Measurements from ENCODE around the gene PNPO. TPM values are rescaled to one million over a fixed set of nuclear protein-coding genes. Genes with fewer than 3 reads are reported as not detected.

PNPO gene
- total and polyA plus RNA-seq, 2 of the 13 experiments (the other 11 are each of a cell fraction or from before 2014, with no cell fraction given): 47.9 to 63.3 TPM

DNA sequence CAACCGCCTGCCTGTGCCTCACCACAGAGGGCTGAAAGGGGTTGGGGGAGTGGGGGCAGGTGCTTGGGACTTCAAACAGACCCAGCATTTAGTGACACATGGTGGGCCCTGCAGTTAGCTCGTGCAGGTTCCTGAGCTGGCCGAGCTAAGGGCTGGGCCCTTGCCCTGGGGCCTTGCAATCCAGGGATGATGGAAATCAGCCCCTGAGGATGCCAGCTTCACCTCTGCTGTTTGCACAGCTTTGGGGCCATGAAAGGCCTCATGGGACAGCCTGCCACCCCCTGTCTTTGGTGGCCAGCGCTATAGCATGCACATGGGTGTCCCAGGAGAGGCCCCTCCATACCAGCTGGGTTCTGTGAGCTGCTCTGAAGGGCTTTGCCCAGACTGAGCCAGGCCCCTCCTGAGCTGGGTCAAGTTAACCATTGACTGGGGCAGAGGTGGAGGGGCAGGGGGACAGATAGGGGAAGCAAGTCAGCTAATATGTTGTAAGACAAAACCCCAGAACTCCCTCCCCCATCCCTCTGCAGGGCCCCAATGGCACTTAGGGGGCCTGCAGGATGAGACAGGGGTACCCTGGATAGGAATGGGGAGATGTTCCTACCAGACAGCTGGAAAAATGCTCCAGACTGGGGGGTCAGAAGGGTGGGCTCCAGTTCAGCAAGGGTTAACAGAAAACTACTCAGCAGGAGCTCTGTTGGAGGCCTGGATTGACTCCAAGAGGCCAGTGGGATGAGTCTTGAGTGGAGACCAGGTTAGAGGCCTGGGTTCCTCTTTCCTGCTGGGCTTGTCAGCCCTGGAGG is 15.6 kb downstream of the PNPO start (continued):
- TF ChIP-seq ZNF329 (CRISPR knock-in tag; IDR thresholded peaks at IDR 0.05; ENCODE audit: low read depth) (no peak), CEBPG (CRISPR knock-in tag; IDR thresholded peaks at IDR 0.05) (0 out of 2 replicates have a peak, but pooled peaks have one; percentile 28), ZNF607 (CRISPR knock-in tag; IDR thresholded peaks at IDR 0.05; ENCODE audit: borderline replicate concordance) (peak; percentile 68; the same call in 1 of the 2 replicates), PHF8 (CRISPR knock-in tag; IDR thresholded peaks at IDR 0.05) (peak; percentile 41), ZNF563 (CRISPR knock-in tag; IDR thresholded peaks at IDR 0.05) (no peak), SSRP1 (CRISPR knock-in tag; IDR thresholded peaks at IDR 0.05) (no peak), SMARCE1 (IDR thresholded peaks at IDR 0.05; ENCODE audit: borderline replicate concordance) (no peak), POLR2AphosphoS5 (IDR thresholded peaks at IDR 0.05; ENCODE audit: low read depth, low read length) (peak; percentile 56), MXD4 (CRISPR knock-in tag; IDR thresholded peaks at IDR 0.05) (peak; percentile 38; the same call in 1 of the 2 replicates), ZNF383 (CRISPR knock-in tag; IDR thresholded peaks at IDR 0.05; ENCODE audit: borderline replicate concordance) (no peak), SMAD9 (CRISPR knock-in tag; IDR thresholded peaks at IDR 0.05) (no peak)
- TF ChIP-seq, protein P1, sequence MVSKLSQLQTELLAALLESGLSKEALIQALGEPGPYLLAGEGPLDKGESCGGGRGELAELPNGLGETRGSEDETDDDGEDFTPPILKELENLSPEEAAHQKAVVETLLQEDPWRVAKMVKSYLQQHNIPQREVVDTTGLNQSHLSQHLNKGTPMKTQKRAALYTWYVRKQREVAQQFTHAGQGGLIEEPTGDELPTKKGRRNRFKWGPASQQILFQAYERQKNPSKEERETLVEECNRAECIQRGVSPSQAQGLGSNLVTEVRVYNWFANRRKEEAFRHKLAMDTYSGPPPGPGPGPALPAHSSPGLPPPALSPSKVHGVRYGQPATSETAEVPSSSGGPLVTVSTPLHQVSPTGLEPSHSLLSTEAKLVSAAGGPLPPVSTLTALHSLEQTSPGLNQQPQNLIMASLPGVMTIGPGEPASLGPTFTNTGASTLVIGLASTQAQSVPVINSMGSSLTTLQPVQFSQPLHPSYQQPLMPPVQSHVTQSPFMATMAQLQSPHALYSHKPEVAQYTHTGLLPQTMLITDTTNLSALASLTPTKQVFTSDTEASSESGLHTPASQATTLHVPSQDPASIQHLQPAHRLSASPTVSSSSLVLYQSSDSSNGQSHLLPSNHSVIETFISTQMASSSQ (IDR thresholded peaks at IDR 0.05; ENCODE audit: low read depth): peak; percentile 89
- TF ChIP-seq, protein P1 (CRISPR knock-in tag; IDR thresholded peaks at IDR 0.05; ENCODE audit: borderline replicate concordance): peak; percentile 94
- TF ChIP-seq, protein P2, sequence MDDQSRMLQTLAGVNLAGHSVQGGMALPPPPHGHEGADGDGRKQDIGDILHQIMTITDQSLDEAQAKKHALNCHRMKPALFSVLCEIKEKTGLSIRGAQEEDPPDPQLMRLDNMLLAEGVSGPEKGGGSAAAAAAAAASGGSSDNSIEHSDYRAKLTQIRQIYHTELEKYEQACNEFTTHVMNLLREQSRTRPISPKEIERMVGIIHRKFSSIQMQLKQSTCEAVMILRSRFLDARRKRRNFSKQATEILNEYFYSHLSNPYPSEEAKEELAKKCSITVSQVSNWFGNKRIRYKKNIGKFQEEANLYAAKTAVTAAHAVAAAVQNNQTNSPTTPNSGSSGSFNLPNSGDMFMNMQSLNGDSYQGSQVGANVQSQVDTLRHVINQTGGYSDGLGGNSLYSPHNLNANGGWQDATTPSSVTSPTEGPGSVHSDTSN (CRISPR knock-in tag; IDR thresholded peaks at IDR 0.05; ENCODE audit: borderline replicate concordance): no peak
- TF ChIP-seq, protein P3, sequence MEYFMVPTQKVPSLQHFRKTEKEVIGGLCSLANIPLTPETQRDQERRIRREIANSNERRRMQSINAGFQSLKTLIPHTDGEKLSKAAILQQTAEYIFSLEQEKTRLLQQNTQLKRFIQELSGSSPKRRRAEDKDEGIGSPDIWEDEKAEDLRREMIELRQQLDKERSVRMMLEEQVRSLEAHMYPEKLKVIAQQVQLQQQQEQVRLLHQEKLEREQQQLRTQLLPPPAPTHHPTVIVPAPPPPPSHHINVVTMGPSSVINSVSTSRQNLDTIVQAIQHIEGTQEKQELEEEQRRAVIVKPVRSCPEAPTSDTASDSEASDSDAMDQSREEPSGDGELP (IDR thresholded peaks at IDR 0.05; ENCODE audit: borderline replicate concordance, low read depth): peak; percentile 83; the same call in 1 of the 2 replicates
- TF ChIP-seq, protein P4, sequence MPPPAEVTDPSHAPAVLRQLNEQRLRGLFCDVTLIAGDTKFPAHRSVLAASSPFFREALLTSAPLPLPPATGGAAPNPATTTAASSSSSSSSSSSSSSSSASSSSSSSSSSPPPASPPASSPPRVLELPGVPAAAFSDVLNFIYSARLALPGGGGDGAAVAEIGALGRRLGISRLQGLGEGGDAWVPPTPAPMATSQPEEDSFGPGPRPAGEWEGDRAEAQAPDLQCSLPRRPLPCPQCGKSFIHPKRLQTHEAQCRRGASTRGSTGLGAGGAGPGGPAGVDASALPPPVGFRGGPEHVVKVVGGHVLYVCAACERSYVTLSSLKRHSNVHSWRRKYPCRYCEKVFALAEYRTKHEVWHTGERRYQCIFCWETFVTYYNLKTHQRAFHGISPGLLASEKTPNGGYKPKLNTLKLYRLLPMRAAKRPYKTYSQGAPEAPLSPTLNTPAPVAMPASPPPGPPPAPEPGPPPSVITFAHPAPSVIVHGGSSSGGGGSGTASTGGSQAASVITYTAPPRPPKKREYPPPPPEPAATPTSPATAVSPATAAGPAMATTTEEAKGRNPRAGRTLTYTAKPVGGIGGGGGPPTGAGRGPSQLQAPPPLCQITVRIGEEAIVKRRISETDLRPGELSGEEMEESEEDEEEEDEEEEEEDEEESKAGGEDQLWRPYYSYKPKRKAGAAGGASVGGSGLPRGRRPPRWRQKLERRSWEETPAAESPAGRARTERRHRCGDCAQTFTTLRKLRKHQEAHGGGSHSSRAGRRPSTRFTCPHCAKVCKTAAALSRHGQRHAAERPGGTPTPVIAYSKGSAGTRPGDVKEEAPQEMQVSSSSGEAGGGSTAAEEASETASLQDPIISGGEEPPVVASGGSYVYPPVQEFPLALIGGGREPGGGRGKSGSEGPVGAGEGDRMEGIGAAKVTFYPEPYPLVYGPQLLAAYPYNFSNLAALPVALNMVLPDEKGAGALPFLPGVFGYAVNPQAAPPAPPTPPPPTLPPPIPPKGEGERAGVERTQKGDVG (CRISPR knock-in tag; IDR thresholded peaks at IDR 0.05; ENCODE audit: borderline replicate concordance): peak; percentile 18; the same call in 1 of the 2 replicates
- TF ChIP-seq, protein P5, sequence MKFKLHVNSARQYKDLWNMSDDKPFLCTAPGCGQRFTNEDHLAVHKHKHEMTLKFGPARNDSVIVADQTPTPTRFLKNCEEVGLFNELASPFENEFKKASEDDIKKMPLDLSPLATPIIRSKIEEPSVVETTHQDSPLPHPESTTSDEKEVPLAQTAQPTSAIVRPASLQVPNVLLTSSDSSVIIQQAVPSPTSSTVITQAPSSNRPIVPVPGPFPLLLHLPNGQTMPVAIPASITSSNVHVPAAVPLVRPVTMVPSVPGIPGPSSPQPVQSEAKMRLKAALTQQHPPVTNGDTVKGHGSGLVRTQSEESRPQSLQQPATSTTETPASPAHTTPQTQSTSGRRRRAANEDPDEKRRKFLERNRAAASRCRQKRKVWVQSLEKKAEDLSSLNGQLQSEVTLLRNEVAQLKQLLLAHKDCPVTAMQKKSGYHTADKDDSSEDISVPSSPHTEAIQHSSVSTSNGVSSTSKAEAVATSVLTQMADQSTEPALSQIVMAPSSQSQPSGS (CRISPR knock-in tag; IDR thresholded peaks at IDR 0.05): peak; percentile 48; the same call in 1 of the 2 replicates
